ENCODE measurements around the gene GRM3.

GRCh38 chr7:86818903-86819302 lies 175.2 kb downstream of the GRM3 start:
- no peak for TF ChIP-seq CTCF (IDR thresholded peaks at IDR 0.05)
- no peak for TF ChIP-seq ZFX (IDR thresholded peaks at IDR 0.05; ENCODE audit: borderline replicate concordance)

Data from 22Rv1 (cell line).